HepG2 (cell line): ENCODE data around the gene RAB34. TPM values are rescaled to one million over a fixed set of nuclear protein-coding genes. Genes with fewer than 3 reads are reported as not detected.
A peak's percentile ranks its signal among the peaks of the same experiment; 100 is the strongest.

Source experiments
- ARID4A ChIP-seq: sonication (generic); formaldehyde crosslinking; IDR thresholded peaks from 2 replicates; pipeline ENCODE4 v1.5.0; 2020; ENCODE audit warnings: mild to moderate bottlenecking, missing genetic modification reagents, borderline replicate concordance
- ATF7 ChIP-seq, 2 experiments: fragments of 450-650 bp in 1 of 2; sonication (generic) in 1 of 2; formaldehyde crosslinking in 1 of 2; IDR thresholded peaks; 2 replicates each; pipeline versions ENCODE4 v1.4.0 to v1.6.1; 2016 to 2020; ENCODE audit warnings: antibody characterized with exemption in 1 of 2, mild to moderate bottlenecking in 1 of 2, missing genetic modification reagents in 1 of 2
- CEBPG ChIP-seq: IDR thresholded peaks from 2 replicates; pipeline ENCODE4 v1.6.1; 2016
- FIP1L1 ChIP-seq: fragments of 200-400 bp; formaldehyde crosslinking; IDR thresholded peaks from 2 replicates; pipeline ENCODE4 v1.6.1; 2018; ENCODE audit warnings: low read depth, mild to moderate bottlenecking, low read length, moderate library complexity, borderline replicate concordance; ENCODE audit not compliant: insufficient read depth
- HMG20B ChIP-seq: conservative IDR thresholded peaks from 2 replicates; pipeline ENCODE4 v1.6.1; 2016; ENCODE audit warnings: missing genetic modification reagents, missing compliant biosample characterization
- IRF2 ChIP-seq: IDR thresholded peaks from 2 replicates; pipeline ENCODE4 v1.6.1; 2018; ENCODE audit warnings: missing genetic modification reagents, missing compliant biosample characterization
- KIAA2018 ChIP-seq: sonication (generic); formaldehyde crosslinking; IDR thresholded peaks from 2 replicates; pipeline ENCODE4 v1.5.0; 2020; ENCODE audit warnings: mild to moderate bottlenecking, missing genetic modification reagents, borderline replicate concordance
- KMT2A ChIP-seq: sonication (generic); formaldehyde crosslinking; IDR thresholded peaks from 2 replicates; pipeline ENCODE4 v1.4.0; 2020; ENCODE audit warnings: missing genetic modification reagents
- SATB2 ChIP-seq: sonication (generic); formaldehyde crosslinking; IDR thresholded peaks from 2 replicates; pipeline ENCODE4 v1.5.0; 2020; ENCODE audit warnings: missing genetic modification reagents
- ZBTB3 ChIP-seq: sonication (generic); formaldehyde crosslinking; IDR thresholded peaks from 2 replicates; pipeline ENCODE4 v1.4.0; 2020; ENCODE audit warnings: low read depth, mild to moderate bottlenecking, moderate library complexity, missing genetic modification reagents, borderline replicate concordance
- ZKSCAN1 ChIP-seq: fragments of 150-350 bp; IDR thresholded peaks from 2 replicates; pipeline ENCODE4 v1.6.1; 2014; ENCODE audit warnings: low read length
- ZNF101 ChIP-seq: sonication (generic); formaldehyde crosslinking; IDR thresholded peaks from 2 replicates; pipeline ENCODE4 v1.4.0; 2020; ENCODE audit warnings: mild to moderate bottlenecking, low read depth, missing genetic modification reagents, borderline replicate concordance
- ZNF280B ChIP-seq: sonication (generic); formaldehyde crosslinking; IDR thresholded peaks from 2 replicates; pipeline ENCODE4 v1.5.0; 2020; ENCODE audit warnings: missing genetic modification reagents, mild to moderate bottlenecking, borderline replicate concordance
- ZNF572 ChIP-seq: sonication (generic); formaldehyde crosslinking; IDR thresholded peaks from 2 replicates; pipeline ENCODE4 v1.5.1; 2020; ENCODE audit warnings: mild to moderate bottlenecking, missing genetic modification reagents
- polyA plus RNA-seq, 8 experiments: library from polyadenylated mRNA; depleted of rRNA in 3 of 8; stranded (reverse) in 7 of 8; unstranded in 1 of 8; fragments of >200 nt; fragmentation: Illumina TruSeq in 4 of 8; extraction: Trizol in 4 of 8; gene quantifications; 2 replicates each; pipeline versions ENCODE4 v1.2.1 to v1.2.3, GENCODE V29; 2011 to 2016; ENCODE audit warnings: low read depth in 4 of 8, missing spikeins in 1 of 8, mixed read lengths in 1 of 8; ENCODE audit not compliant: insufficient read depth in 1 of 8
- total RNA-seq, 5 experiments: library from RNA; depleted of rRNA; stranded (reverse); fragments of >200 nt; fragmentation: Illumina TruSeq; extraction: Trizol; gene quantifications; 2 replicates each; pipeline ENCODE4 v1.2.3, GENCODE V29; 2016; ENCODE audit warnings: low read depth in 1 of 5

Gene RAB34
- total and polyA plus RNA-seq, 2 of the 13 experiments (the other 11 are each of a cell fraction or from before 2014, with no cell fraction given), result 0.49 TPM; not detected in 1

- TF ChIP-seq KIAA2018 (CRISPR knock-in tag) (no peak), ZKSCAN1 (no peak), CEBPG (CRISPR knock-in tag) (no peak), ARID4A (peak; percentile 69; the same call in 1 of the 2 replicates), ATF7 (IDR thresholded peaks at IDR 0.05) (no peak), ATF7 (CRISPR knock-in tag; IDR thresholded peaks at IDR 0.05) (no peak), HMG20B (0 out of 2 replicates have a peak, but pooled peaks have one; percentile 30), SATB2 (peak; percentile 54; the same call in 1 of the 2 replicates), ZNF101 (CRISPR knock-in tag) (no peak), ZNF280B (CRISPR knock-in tag) (no peak), IRF2 (CRISPR knock-in tag) (peak; percentile 27; the same call in 1 of the 2 replicates), KMT2A (CRISPR knock-in tag) (no peak; the same call in 1 of the 2 replicates), ZBTB3 (no peak), ZNF572 (CRISPR knock-in tag) (no peak), FIP1L1 (no peak)
Observed at GRCh38 chr17:28710861-28711722, 6.6 kb downstream of the RAB34 start (continued).
